Globus pallidus (tissue), 1 donor: ENCODE data around the gene RUNDC3A.
"Not testable (repeated sequence)": the region's sequence is repeated elsewhere in the genome, so short reads cannot be mapped to it uniquely, and the experiment has no call there.

Experiments used
- DNase-seq: peaks from one replicate; pipeline ENCODE4 v3.0.0-alpha.2; 2015; ENCODE audit warnings: low spot score

Gene RUNDC3A

DNA sequence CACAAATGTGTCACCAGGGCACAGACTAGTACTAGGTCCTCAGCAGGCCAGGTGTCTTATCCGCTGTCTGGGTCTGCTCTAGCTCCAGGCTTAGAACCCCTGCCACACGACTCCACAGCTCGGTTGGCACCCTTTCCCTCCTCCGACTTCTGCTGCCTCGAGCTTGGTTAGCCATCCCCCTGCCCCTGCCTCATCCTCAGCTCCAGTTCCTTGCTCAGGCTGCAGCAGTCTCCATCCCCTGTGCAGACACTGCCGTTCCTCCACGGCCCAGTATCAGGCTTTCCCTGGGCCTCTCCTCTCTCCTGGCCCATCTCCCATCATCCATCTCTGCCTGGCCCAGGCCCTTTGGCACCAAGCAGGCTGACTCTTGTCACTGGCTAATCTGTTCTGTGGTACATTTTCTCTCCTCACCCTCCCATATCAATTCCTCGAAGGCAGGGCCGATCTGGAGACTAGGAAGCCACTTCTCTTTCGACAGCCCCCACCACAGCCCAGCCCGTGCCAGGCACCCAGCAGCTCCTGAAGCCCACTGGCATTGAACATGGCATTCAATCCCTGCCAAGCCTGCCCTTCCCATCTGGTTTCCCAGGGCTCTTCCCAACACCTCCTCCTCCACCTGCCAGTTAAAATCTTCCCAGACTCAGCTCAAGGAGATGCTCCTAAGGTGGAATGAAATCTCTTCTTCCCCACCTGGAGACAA is 35.3 kb downstream of the RUNDC3A start:
- no peak for DNase-seq

DNA sequence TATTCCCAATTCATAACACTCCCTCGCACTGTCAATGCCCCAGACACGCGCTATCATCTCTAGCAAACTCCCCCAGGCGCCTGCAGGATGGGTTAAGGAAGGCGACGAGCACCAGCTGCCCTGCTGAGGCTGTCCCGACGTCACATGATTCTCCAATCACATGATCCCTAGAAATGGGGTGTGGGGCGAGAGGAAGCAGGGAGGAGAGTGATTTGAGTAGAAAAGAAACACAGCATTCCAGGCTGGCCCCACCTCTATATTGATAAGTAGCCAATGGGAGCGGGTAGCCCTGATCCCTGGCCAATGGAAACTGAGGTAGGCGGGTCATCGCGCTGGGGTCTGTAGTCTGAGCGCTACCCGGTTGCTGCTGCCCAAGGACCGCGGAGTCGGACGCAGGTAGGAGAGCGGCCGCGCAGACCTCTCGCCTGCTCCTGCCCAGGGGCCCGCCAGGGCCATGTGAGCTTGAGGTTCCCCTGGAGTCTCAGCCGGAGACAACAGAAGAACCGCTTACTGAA is 36.6 kb downstream of the RUNDC3A start, which contains the start of gene GRN:
Gene GRN (plus strand): TSS at position 364 of the 515 bp plus-strand sequence. CDS start 3,863 bp downstream, outside the sequence.
- DNase-seq = peak; percentile 99

- DNase-seq = peak; percentile 62
Measured at GRCh38 chr17:44345454-44346026, 37.1 kb downstream of the RUNDC3A start.

GRCh38 chr17:44346064-44346844 is 37.9 kb downstream of the RUNDC3A start:
- DNase-seq = no peak

GRCh38 chr17:44347206-44348055 is 39.0 kb downstream of the RUNDC3A start:
- DNase-seq = not testable (repeated sequence)

GRCh38 chr17:44348234-44348987 is 40.0 kb downstream of the RUNDC3A start:
- peak; percentile 74 for DNase-seq

DNA sequence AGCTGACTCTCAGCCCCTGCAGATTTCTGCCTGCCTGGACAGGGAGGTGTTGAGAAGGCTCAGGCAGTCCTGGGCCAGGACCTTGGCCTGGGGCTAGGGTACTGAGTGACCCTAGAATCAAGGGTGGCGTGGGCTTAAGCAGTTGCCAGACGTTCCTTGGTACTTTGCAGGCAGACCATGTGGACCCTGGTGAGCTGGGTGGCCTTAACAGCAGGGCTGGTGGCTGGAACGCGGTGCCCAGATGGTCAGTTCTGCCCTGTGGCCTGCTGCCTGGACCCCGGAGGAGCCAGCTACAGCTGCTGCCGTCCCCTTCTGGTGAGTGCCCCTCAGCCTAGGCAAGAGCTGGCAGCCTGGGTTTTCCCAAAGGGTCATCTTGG is 40.6 kb downstream of the RUNDC3A start:
- no peak for DNase-seq

DNA sequence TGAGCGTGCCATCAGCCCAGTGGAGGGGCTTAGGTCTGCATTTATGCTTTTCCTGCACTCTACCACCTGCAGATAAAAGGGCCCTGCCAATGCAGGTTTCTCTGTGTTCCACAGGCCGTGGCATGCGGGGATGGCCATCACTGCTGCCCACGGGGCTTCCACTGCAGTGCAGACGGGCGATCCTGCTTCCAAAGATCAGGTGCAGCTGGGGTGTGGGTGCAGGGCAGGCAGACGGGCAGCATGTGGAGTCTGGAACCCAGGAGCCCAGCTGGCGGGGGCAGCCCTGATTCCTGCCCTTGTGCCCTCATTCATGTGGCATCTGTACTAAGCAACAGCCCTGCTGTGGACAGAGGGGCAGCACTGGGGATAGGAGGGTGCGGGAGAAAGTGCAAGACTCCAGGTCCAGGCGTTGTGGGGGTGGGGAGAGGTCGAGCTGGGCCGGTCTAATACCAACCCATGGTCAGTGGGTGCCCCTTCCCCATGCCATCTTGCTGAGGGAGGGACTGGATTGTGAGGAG is 41.2 kb downstream of the RUNDC3A start:
- no peak for DNase-seq

GRCh38 chr17:44350733-44351226 is 42.4 kb downstream of the RUNDC3A start:
- peak; percentile 62 for DNase-seq

DNA sequence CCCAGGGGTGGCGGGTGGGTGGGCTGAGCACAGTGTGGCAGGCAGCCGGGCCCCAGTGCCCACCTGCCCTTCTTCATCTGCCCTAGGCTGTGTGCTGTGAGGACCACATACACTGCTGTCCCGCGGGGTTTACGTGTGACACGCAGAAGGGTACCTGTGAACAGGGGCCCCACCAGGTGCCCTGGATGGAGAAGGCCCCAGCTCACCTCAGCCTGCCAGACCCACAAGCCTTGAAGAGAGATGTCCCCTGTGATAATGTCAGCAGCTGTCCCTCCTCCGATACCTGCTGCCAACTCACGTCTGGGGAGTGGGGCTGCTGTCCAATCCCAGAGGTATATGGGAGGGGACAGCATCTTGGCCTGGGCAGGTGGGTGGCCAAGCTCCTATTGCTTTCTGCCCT is 43.1 kb downstream of the RUNDC3A start:
- DNase-seq = no peak

DNA sequence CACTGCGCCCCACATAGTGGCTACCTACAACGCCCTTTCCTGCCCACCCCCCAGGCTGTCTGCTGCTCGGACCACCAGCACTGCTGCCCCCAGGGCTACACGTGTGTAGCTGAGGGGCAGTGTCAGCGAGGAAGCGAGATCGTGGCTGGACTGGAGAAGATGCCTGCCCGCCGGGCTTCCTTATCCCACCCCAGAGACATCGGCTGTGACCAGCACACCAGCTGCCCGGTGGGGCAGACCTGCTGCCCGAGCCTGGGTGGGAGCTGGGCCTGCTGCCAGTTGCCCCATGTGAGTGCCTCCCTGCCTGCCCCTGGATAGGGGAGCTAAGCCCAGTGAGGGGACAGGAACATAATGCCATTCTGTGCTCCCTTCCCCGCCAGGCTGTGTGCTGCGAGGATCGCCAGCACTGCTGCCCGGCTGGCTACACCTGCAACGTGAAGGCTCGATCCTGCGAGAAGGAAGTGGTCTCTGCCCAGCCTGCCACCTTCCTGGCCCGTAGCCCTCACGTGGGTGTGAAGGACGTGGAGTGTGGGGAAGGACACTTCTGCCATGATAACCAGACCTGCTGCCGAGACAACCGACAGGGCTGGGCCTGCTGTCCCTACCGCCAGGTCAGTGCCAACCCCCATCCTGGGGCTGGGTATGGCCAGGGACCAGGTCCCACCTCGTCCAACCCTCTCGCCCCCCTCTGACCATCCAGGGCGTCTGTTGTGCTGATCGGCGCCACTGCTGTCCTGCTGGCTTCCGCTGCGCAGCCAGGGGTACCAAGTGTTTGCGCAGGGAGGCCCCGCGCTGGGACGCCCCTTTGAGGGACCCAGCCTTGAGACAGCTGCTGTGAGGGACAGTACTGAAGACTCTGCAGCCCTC is 43.8 kb downstream of the RUNDC3A start:
- DNase-seq = no peak

GRCh38 chr17:44352828-44353671 is 44.6 kb downstream of the RUNDC3A start:
- DNase-seq = no peak

- no peak for DNase-seq
Measured at GRCh38 chr17:44353672-44354331, 45.4 kb downstream of the RUNDC3A start.

DNA sequence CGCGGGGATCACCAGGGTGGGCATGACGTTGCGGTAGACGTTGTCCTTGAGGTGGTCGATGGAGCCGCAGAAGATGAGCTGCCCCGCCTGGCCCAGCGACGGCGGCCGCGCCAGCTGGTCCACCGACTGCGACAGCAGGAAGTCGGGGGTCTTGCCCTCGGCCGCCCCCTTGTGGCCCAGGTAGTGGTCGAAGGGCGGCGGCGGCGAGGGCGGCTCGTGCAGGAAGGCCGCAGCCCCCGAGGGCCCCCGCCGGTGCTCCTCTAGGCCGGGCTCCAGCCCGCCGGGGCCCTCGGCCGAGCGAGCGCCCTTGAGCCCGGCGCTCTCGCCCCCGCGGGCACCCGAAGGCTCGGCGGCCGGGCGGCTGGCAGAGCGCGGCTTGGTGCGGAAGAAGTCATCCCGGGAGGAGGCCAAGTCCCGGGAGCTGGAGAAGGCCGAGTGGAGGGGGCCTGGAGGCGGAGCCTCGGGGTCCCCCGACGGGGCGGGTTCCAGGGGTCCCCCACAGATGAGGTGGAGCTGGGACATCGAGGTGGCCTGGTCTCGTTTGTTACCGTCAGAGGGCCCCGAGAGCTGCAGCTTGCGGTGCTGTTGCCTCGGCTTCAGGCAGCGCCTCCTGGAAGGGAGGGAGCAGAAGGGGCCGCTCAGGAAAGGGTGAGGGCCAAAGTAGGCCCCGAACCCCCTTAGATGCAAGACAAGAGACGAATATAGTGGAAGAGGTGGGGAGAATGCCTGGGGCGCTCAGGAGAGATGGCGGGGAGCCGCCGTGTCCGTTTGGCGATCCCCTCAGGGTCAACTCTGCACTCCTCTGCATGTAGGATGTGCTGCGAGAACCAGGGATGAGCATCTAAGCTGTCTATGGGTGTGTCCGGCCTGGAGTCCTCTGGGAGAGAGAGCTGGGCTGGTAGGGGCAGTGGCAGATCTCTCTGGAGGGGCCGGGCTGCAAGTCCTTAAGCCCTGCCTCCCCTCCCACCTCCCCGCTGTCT is 46.5 kb downstream of the RUNDC3A start:
- no peak for DNase-seq

GRCh38 chr17:44355642-44356099 is 47.3 kb downstream of the RUNDC3A start:
- no peak for DNase-seq

DNA sequence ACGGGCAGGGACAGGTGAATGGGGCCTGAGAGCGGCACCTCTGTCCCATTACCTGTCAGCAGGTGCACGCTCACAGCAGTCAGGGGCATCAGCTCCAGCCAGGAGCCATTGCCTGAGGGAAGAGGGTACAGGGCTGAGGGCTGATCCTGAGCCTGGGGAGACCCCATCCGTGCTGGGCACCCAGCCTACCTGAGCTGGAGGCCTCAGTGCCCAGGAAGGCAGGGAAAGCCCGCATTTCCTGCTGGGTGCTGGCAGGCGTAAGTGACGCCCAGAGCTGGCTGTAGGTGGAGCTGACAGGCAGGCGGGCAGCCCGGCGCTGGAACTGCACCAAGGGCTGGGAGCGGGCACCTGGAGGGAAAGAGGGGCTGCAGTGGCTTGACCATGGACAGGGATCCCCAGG is 47.8 kb downstream of the RUNDC3A start:
- DNase-seq = no peak

- DNase-seq = no peak
Measured at GRCh38 chr17:44358066-44358465, 49.7 kb downstream of the RUNDC3A start.
